Sigmoid colon (tissue), 7 donors: Measurements from ENCODE around the gene PIKFYVE. TPM values are rescaled to one million over a fixed set of nuclear protein-coding genes. Genes with fewer than 3 reads are reported as not detected.

ENCODE experiments used
- DNase-seq: peaks from one replicate; pipeline ENCODE4 v3.0.0-alpha.2; 2019
- H3K27ac ChIP-seq, 4 donors: fragments of 200-600 bp; sonication (generic); one replicate each; pipeline ENCODE4 v1.5.1; 2016 to 2019; ENCODE audit warnings: mild to moderate bottlenecking in 1 of 4
- H3K27me3 ChIP-seq, 3 donors: fragments of 200-600 bp; sonication (generic); one replicate each; pipeline ENCODE4 v1.5.1; 2019; ENCODE audit warnings: mild to moderate bottlenecking in 1 of 3
- H3K36me3 ChIP-seq, 4 donors: fragments of 200-600 bp; sonication (generic); one replicate each; pipeline ENCODE4 v1.5.1; 2016 to 2019
- H3K4me1 ChIP-seq, 4 donors: fragments of 200-600 bp; sonication (generic); one replicate each; pipeline ENCODE4 v1.5.1; 2017 to 2019
- H3K4me3 ChIP-seq, 4 donors: fragments of 200-600 bp; sonication (generic); one replicate each; pipeline ENCODE4 v1.5.1; 2017 to 2019; ENCODE audit warnings: mild to moderate bottlenecking in 2 of 4, moderate library complexity in 1 of 4
- H3K9me3 ChIP-seq, 4 donors: fragments of 200-600 bp in 3 of 4; sonication (generic) in 3 of 4; one replicate each; pipeline versions ENCODE4 v1.5.1 to v1.6.1; 2013 to 2019
- CTCF ChIP-seq, 4 experiments: fragments of 450-650 bp in 3 of 4; fragments of 200-600 bp in 1 of 4; IDR thresholded peaks; one replicate each; pipeline ENCODE4 v1.5.1; 2016 to 2019; ENCODE audit warnings: antibody characterized with exemption in 4 of 4, mild to moderate bottlenecking in 3 of 4, moderate library complexity in 2 of 4
- EP300 ChIP-seq, 4 donors: sonication (generic); formaldehyde crosslinking; IDR thresholded peaks; one replicate each; pipeline ENCODE4 v1.6.1; 2017; ENCODE audit warnings: antibody characterized with exemption in 4 of 4
- POLR2A ChIP-seq, 2 donors: fragments of 450-650 bp; IDR thresholded peaks; one replicate each; pipeline ENCODE4 v1.6.1; 2016; ENCODE audit warnings: antibody characterized with exemption in 2 of 2, mild to moderate bottlenecking in 2 of 2, moderate library complexity in 2 of 2
- POLR2AphosphoS5 ChIP-seq, 4 donors: sonication (generic); formaldehyde crosslinking; IDR thresholded peaks; one replicate each; pipeline ENCODE4 v1.6.1; 2017; ENCODE audit warnings: antibody characterized with exemption in 4 of 4
- WGBS, 2 donors: extraction: QIAGEN DNeasy Blood & Tissue Kit; methylation state at CpG; one replicate each; pipeline ENCODE4 v1.1.7; 2013; 5-methylcytosine and 5-hydroxymethylcytosine counted together
- intact Hi-C: fragments of 100-400 bp; cut with DNase I; formaldehyde crosslinking; loops from one replicate; pipeline ENCODE4 v1.15.1; 2023
- polyA plus RNA-seq, 3 donors: library from polyadenylated mRNA; stranded (reverse); fragments of 200-250 nt; gene quantifications; one replicate each; pipeline ENCODE4 v1.2.3, GENCODE V29; 2013
- total RNA-seq, 4 donors: library from RNA; depleted of rRNA; stranded (reverse); fragments of >200 nt; gene quantifications; one replicate each; pipeline ENCODE4 v1.1.0, GENCODE V29; 2016
- donor health status: healthy with polysubstance abuse.
- donor health status: Bipolar disorder and iron deficiency.
- donor health status: healthy.

PIKFYVE gene
- total and polyA plus RNA-seq, 7 donors = 3.2 to 27.2 (median 22.1) TPM

- H3K9me3 ChIP-seq = no peaks in the 10 kb centered on the region
- intact Hi-C loops = no loop called here
- no peak overlapping the region for H3K4me3 ChIP-seq
- no peak overlapping the region for H3K27ac ChIP-seq
- DNase-seq = no peak
- no peak for TF ChIP-seq POLR2A (IDR thresholded peaks at IDR 0.05)
- TF ChIP-seq CTCF (IDR thresholded peaks at IDR 0.05) = no peak
- TF ChIP-seq POLR2AphosphoS5 (IDR thresholded peaks at IDR 0.05) = no peak
- TF ChIP-seq EP300 (IDR thresholded peaks at IDR 0.05) = no peak
- 90 to 94% methylated on average over 10 of the region's 10 CpGs for WGBS, 2 donors
- H3K36me3 ChIP-seq = peaks cover 6 to 16% (median 9%) of the 10 kb centered on the region in 4 donors
- peaks cover 0 to 11% (median 0%) of the 10 kb centered on the region in 4 donors for H3K4me1 ChIP-seq
- H3K27me3 ChIP-seq = no peaks in the 10 kb centered on the region
Observed at GRCh38 chr2:208358758-208359631, 92.9 kb downstream of the PIKFYVE start.

- Histone ChIP-seq H3K9me3 (no peaks in the 10 kb centered on the region), H3K4me3 (no peak overlapping the region), H3K4me1 (peaks cover 0 to 11% (median 0%) of the 10 kb centered on the region in 4 donors), H3K27ac (no peak overlapping the region), H3K27me3 (no peaks in the 10 kb centered on the region), H3K36me3 (peaks cover 6 to 10% (median 6%) of the 10 kb centered on the region in 4 donors)
- intact Hi-C loops = no loop called here
- 89 to 94% methylated on average over 17 of the region's 17 CpGs for WGBS, 2 donors
- DNase-seq = no peak
- TF ChIP-seq CTCF (IDR thresholded peaks at IDR 0.05) = no peak
Observed at GRCh38 chr2:208359632-208359986, 93.6 kb downstream of the PIKFYVE start.

- H3K9me3 ChIP-seq = peaks cover 0 to 5% (median 0%) of the 10 kb centered on the region in 4 donors
- H3K4me1 ChIP-seq = peaks cover 0 to 11% (median 0%) of the 10 kb centered on the region in 4 donors
- TF ChIP-seq POLR2A (IDR thresholded peaks at IDR 0.05) (no peak), CTCF (IDR thresholded peaks at IDR 0.05) (no peak), POLR2AphosphoS5 (IDR thresholded peaks at IDR 0.05) (no peak), EP300 (IDR thresholded peaks at IDR 0.05) (no peak)
- H3K27ac ChIP-seq = no peak overlapping the region
- H3K36me3 ChIP-seq = peaks cover 0 to 4% (median under 1%) of the 10 kb centered on the region in 4 donors
- WGBS, 2 donors = 94% methylated on average over 48 of the region's 48 CpGs
- H3K27me3 ChIP-seq = no peaks in the 10 kb centered on the region
- H3K4me3 ChIP-seq = no peak overlapping the region
- DNase-seq = no peak
- intact Hi-C loops = no loop called here
Observed at GRCh38 chr2:208360259-208361076, 94.4 kb downstream of the PIKFYVE start.

- H3K4me1 ChIP-seq = peaks cover 0 to 11% (median 0%) of the 10 kb centered on the region in 4 donors
- WGBS, 2 donors = 96 to 97% methylated on average over 9 of the region's 9 CpGs
- intact Hi-C loops = no loop called here
- no peaks in the 10 kb centered on the region for H3K36me3 ChIP-seq
- H3K27ac ChIP-seq = no peak overlapping the region
- no peak overlapping the region for H3K4me3 ChIP-seq
- peaks cover 0 to 5% (median 0%) of the 10 kb centered on the region in 4 donors for H3K9me3 ChIP-seq
- no peaks in the 10 kb centered on the region for H3K27me3 ChIP-seq
- TF ChIP-seq POLR2A (IDR thresholded peaks at IDR 0.05) (no peak), EP300 (IDR thresholded peaks at IDR 0.05) (no peak), POLR2AphosphoS5 (IDR thresholded peaks at IDR 0.05) (no peak)
- no peak for DNase-seq
Observed at GRCh38 chr2:208361077-208361441, 95.0 kb downstream of the PIKFYVE start.

- no peak overlapping the region for H3K27ac ChIP-seq
- intact Hi-C loops = no loop called here
- H3K4me1 ChIP-seq = peaks cover 0 to 3% (median 0%) of the 10 kb centered on the region in 4 donors
- no peaks in the 10 kb centered on the region for H3K27me3 ChIP-seq
- no peak for TF ChIP-seq EP300 (IDR thresholded peaks at IDR 0.05)
- TF ChIP-seq CTCF (IDR thresholded peaks at IDR 0.05) = no peak
- no peak for TF ChIP-seq POLR2AphosphoS5 (IDR thresholded peaks at IDR 0.05)
- TF ChIP-seq POLR2A (IDR thresholded peaks at IDR 0.05) = no peak
- WGBS, 2 donors = 53 to 70% methylated on average over 2 of the region's 2 CpGs
- peaks cover 0 to 5% (median 0%) of the 10 kb centered on the region in 4 donors for H3K9me3 ChIP-seq
- no peak overlapping the region for H3K4me3 ChIP-seq
- H3K36me3 ChIP-seq = no peaks in the 10 kb centered on the region
- no peak for DNase-seq
Observed at GRCh38 chr2:208363485-208363884, 97.4 kb downstream of the PIKFYVE start.
